Rectal smooth muscle tissue (tissue), 1 donor: Measurements from ENCODE around the gene ARHGAP28.
A peak's percentile ranks its signal among the peaks of the same experiment; 100 is the strongest.

Source experiments
- H3K27ac ChIP-seq: one replicate; pipeline ENCODE4 v1.7.0; 2013; ENCODE audit warnings: low read depth, low read length, inconsistent platforms
- H3K27me3 ChIP-seq: one replicate; pipeline ENCODE4 v1.7.0; 2013; ENCODE audit warnings: low read length; ENCODE audit not compliant: control insufficient read depth, insufficient read depth
- H3K36me3 ChIP-seq: one replicate; pipeline ENCODE4 v1.7.0; 2013; ENCODE audit warnings: low read length; ENCODE audit not compliant: control insufficient read depth, insufficient read depth
- H3K4me1 ChIP-seq: one replicate; pipeline ENCODE4 v1.7.0; 2013; ENCODE audit warnings: low read length; ENCODE audit not compliant: control insufficient read depth, insufficient read depth
- H3K4me3 ChIP-seq: one replicate; pipeline ENCODE4 v1.7.0; 2013; ENCODE audit warnings: low read length
- H3K9ac ChIP-seq: one replicate; pipeline ENCODE4 v1.7.0; 2013; ENCODE audit warnings: low read length

Gene ARHGAP28, protein sequence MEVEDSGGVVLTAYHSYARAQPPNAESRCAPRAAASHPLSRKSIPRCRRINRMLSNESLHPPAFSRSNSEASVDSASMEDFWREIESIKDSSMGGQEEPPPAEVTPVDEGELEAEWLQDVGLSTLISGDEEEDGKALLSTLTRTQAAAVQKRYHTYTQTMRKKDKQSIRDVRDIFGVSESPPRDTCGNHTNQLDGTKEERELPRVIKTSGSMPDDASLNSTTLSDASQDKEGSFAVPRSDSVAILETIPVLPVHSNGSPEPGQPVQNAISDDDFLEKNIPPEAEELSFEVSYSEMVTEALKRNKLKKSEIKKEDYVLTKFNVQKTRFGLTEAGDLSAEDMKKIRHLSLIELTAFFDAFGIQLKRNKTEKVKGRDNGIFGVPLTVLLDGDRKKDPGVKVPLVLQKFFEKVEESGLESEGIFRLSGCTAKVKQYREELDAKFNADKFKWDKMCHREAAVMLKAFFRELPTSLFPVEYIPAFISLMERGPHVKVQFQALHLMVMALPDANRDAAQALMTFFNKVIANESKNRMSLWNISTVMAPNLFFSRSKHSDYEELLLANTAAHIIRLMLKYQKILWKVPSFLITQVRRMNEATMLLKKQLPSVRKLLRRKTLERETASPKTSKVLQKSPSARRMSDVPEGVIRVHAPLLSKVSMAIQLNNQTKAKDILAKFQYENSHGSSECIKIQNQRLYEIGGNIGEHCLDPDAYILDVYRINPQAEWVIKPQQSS

DNA sequence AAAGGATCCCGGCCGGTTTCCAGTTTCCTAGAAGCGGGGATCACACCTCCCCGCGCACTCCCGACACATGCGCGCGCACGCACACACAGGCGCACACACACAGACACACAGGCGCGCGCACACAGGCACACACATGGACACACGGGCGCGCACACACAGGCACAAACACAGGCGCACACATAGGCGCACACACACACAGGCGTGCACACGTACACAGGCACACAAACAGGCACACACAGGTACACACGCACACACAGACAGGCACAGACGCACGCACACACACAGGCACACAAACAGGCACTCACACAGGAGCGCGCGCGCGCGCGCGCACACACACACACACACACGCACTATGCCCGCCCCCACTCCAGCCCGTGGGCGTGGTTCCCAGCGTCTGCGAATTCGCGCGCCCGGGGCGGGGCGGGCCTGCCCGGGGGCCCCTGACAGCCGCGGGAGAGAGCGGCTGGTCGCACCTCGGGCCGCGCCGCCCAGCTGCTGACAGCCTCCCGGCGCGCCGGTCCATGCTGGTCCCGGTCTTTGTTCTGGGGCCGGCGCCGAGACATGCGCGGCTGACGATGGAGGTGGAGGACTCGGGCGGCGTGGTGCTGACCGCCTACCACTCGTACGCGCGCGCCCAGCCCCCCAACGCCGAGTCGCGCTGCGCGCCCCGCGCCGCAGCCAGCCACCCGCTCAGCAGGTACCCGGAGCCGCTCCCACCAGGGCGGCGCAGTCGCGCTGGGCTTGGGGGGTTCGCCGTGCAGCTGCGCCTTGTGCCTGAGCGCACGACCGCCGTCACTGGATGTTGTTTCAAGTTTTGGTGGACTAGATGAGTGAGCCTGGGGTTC is at the start of gene ARHGAP28:
Gene ARHGAP28, plus strand, starts transcription at position 470 of the 845 bp plus-strand sequence. Its CDS starts 106 bp downstream, at position 576.
- Histone ChIP-seq H3K4me1 (peaks cover 3% of the 10 kb centered on the region), H3K36me3 (no peaks in the 10 kb centered on the region), H3K4me3 (peak within 1 kb of the TSS; percentile 87), H3K27ac (peak within 1 kb of the TSS; percentile 80), H3K27me3 (no peaks in the 10 kb centered on the region), H3K9ac (peak within 1 kb of the TSS; percentile 26)

DNA sequence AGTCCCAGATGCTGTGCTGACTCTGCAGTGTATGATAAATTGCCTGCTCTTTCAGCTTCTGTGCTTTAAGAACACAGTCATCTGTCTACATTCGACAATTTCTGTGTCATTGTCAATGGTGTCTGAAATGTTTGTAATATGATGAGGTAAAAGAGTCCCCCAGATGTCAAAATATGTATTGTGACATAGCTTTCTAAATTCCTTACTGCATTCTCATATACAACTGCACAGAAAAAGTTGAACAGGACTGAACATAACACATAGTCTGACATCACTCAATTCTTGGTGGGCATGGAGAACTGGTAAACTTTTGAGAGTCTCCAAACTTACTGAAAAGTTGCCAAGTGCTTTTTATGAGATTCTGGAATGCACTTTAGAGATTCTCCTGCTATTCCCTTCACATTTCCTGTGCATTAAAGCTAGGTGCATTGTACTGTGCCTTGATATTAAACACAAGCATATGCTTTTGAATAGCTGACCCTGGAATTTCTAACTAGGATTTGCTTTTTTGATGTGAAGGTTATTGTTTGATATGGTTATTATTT is 48.1 kb upstream of the ARHGAP28 start:
- Histone ChIP-seq H3K36me3 (no peaks in the 10 kb centered on the region), H3K27ac (no peak overlapping the region), H3K27me3 (no peaks in the 10 kb centered on the region), H3K4me3 (no peak overlapping the region), H3K9ac (no peak overlapping the region), H3K4me1 (no peaks in the 10 kb centered on the region)

DNA sequence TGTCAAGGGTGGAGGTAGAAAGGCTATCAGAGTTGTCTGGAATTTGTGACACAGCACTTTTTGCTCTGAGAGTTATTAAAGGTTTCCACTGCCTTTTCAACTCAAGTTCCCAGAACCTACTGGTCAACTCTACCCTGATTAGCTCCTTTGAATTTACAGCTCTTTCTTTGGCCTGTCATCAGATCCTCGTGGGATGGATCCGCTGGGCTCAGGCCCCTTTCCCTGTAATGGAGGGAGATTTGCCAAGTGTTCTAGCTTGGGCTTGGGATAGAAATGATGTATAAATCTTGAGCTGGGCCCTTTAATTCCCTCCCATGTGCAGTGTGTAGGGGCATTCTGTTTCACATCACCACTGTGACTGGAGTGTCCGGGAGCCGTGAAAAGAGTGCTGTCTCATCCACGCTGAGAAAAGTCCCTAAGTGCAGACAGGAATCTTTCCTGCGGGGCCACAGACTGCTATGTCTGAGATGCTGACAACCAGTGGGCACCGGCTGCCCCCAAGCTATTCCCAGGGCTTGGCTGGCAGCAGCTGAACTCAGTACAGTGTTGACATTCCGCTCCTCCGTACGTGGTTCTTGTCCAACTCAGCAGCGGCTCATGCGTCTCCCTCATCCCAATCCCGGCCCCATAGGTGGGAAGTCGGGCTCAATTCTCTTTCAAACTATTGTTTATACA is 46.9 kb upstream of the ARHGAP28 start:
- Histone ChIP-seq H3K27me3 (no peaks in the 10 kb centered on the region), H3K27ac (no peak overlapping the region), H3K4me1 (no peaks in the 10 kb centered on the region), H3K36me3 (no peaks in the 10 kb centered on the region), H3K9ac (no peak overlapping the region), H3K4me3 (no peak overlapping the region)

DNA sequence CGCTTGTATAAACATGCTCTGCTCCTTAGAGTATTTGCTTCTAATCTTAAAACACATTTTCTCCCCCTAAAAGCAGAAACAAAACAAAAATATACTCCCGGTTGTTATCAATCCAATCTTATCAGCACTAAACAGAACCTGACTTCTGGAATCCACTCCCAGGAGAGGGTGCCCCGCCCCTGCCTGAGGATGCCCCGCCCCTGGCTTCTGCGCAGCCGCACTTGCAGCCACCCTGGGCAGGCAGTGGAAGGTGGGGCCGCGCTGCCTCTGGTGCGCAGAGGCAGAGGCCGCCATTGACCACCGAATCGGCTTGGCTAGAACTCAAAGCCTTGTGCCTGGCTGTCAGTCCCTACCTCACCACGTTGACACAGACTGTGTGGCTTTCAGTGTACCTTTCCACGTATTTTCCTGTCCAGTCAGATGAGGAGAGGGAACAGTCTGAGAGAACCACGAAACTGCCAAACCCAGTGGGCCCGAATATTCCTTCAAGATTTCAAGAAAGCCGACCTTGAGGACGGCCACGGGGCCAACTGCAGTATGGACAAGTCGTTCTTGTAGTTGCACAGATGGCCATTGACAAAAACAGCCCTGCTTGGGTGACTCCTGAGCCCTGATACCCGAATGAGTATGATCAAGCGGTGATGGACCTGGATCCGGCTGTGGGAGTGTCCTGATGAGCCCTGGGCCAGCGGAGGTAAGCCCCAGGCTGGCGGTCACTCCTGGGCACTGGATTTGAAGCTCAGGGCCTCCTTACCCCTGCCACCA is 46.2 kb upstream of the ARHGAP28 start:
- Histone ChIP-seq H3K4me1 (no peaks in the 10 kb centered on the region), H3K36me3 (no peaks in the 10 kb centered on the region), H3K27me3 (no peaks in the 10 kb centered on the region), H3K9ac (no peak overlapping the region), H3K4me3 (no peak overlapping the region), H3K27ac (no peak overlapping the region)

DNA sequence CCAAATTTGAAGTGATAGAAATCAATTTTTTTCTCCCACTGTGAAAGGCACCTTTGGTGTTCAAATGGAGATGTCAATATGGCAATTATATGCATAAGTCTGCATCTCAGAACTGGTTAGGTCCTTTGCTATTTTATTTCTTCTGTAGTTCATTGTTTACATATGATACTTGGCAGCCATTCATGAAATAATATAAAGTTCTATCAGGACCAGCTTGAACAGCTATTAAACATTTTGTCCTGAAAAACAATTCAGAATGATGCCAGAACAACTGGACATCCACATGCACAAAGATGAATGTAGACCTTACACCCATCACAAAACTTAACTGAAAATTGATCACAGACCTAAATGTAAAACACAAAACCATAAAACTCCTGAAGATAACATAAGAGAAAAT is 41.8 kb upstream of the ARHGAP28 start:
- no peaks in the 10 kb centered on the region for H3K36me3 ChIP-seq
- no peaks in the 10 kb centered on the region for H3K27me3 ChIP-seq
- no peak overlapping the region for H3K4me3 ChIP-seq
- H3K9ac ChIP-seq = no peak overlapping the region
- H3K4me1 ChIP-seq = no peaks in the 10 kb centered on the region
- H3K27ac ChIP-seq = no peak overlapping the region

DNA sequence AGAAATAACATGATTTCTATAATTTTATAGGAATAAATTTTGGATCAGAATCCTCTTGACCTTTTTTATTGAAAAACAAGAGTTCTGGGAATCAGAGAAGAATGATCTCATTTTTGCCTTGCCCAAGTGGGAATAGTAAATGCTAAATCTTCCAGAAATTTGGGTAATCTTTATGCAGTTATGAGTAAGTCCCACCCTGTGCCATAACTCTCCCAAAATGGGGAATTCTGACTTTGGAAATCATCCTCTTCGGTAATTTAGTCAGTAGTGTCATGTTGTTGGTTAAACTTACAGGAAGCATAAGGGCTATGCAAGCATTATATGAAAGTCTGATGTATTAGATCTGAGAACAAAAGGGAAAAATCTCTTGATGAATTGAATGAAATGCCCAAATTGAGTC is 20.6 kb upstream of the ARHGAP28 start:
- H3K9ac ChIP-seq = no peak overlapping the region
- H3K27ac ChIP-seq = no peak overlapping the region
- H3K4me3 ChIP-seq = no peak overlapping the region

DNA sequence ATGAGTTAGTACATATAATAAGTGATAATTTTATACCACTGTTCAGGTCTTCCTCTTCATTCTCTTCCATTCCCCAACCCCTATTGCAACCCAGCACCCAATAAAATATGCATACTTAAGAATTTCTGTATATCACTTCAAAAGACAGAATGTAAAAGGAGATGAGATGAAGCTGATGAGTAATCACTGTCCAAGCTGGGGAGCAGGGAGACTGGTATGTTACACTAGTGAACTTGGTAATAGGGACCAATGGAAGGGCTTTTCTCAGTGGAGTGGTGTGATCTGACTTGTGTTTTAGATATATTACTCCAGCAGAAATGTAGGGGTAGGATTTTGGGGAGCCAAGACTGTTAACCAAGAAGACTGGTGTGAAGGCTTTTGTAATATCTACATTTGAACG is 18.0 kb upstream of the ARHGAP28 start:
- Histone ChIP-seq H3K27me3 (no peaks in the 10 kb centered on the region), H3K4me1 (no peaks in the 10 kb centered on the region), H3K9ac (no peak overlapping the region)

More for the DNA sequence above, 20.6 kb upstream of the ARHGAP28 start:
- no peaks in the 10 kb centered on the region for H3K4me1 ChIP-seq
- no peaks in the 10 kb centered on the region for H3K36me3 ChIP-seq
- H3K27me3 ChIP-seq = no peaks in the 10 kb centered on the region

DNA sequence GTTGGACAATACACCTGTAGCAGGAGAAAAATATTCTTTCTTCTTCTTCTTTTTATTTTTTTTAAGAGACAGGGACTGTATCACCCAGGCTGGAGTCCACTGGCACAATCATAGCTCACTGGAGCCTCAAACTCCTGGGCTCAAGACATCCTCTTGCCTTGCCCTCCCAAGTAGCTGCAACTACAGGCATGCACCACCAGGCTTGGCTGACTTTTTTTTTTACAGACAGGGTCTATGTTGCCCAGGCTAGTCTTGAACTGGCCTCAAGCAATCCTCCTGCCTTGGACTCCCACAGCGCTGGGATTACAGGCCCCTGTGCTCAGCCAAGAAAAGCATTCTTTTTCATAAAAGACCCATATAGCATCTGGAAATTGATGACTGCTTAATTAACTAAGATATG is 17.1 kb upstream of the ARHGAP28 start:
- Histone ChIP-seq H3K9ac (no peak overlapping the region), H3K27me3 (no peaks in the 10 kb centered on the region), H3K4me1 (no peaks in the 10 kb centered on the region), H3K4me3 (no peak overlapping the region), H3K27ac (no peak overlapping the region), H3K36me3 (no peaks in the 10 kb centered on the region)

More for the DNA sequence above, 18.0 kb upstream of the ARHGAP28 start:
- Histone ChIP-seq H3K36me3 (no peaks in the 10 kb centered on the region), H3K27ac (no peak overlapping the region), H3K4me3 (no peak overlapping the region)

DNA sequence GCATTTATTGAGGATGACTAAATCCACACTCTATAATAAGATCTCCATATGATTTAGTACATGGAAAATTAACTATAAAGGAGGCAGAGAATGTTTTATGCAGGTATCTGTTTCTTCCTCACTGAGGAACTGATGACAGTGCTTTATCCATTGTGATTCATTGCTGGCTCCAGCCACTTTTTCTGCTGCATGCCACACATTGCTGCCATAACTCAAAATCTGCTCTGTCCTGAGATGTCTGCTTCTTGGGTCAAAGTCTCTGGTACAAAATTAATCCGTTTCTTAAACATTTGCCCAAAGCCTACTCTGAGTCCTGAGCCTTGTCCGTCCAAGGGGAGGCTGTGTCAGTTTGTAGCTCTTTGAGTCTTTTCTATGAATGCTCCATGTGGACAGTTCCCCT is 15.5 kb upstream of the ARHGAP28 start:
- Histone ChIP-seq H3K4me3 (no peak overlapping the region), H3K36me3 (no peaks in the 10 kb centered on the region), H3K4me1 (no peaks in the 10 kb centered on the region), H3K27me3 (no peaks in the 10 kb centered on the region), H3K27ac (no peak overlapping the region), H3K9ac (no peak overlapping the region)

DNA sequence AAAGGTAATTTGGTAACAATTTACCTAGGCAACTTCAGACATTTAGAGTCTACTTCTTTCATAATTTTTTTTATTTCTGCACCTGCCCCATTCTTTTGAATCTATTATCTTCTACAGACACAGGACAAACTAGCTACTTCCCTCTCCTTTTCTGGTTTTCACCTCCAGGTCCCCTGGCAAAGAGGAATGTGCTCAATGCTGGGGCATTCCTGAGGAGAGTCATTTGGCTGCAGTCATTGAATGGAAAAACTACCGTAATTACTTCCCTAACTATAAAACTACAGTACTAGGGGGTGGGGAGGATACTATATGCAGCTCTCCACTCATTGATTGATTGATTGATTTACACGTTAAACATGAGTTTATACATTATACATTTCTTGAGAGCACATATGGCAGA is 11.2 kb upstream of the ARHGAP28 start:
- no peaks in the 10 kb centered on the region for H3K4me1 ChIP-seq
- H3K27ac ChIP-seq = no peak overlapping the region
- no peak overlapping the region for H3K4me3 ChIP-seq
- no peak overlapping the region for H3K9ac ChIP-seq
- no peaks in the 10 kb centered on the region for H3K27me3 ChIP-seq
- H3K36me3 ChIP-seq = no peaks in the 10 kb centered on the region

DNA sequence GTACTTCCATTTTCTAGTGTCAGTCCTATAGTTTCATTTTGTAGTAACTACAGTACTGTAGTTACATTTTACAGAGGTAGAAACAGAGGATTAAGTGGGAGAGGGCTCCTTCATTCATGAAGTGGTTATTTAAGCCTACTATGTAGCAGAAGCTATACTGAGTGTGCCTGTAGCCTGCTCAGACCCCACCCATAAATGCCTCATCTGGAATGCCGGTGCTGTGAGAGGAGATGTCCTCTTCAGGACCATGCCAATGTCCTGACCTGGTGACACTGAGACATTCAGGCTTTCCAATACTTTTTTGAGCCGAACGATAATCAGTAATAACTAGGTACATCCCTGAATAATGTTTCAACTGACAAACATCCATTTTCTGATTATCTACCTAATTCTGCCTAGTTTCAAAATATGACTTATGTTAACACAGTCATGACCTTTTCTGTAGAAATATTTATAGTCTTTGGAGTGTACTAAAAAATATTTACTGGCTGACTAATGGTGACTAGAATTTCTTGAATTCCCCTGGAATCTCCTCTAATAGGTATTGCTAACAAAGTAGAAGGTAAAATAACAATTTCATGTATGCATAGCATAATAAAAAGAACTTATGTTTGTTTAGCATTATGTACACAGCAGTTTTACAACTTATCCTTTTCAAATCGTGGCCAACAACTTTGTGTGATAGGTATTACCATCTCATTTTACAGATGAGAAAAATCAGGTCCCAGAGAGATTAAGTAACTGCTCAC is 10.2 kb upstream of the ARHGAP28 start:
- Histone ChIP-seq H3K36me3 (no peaks in the 10 kb centered on the region), H3K9ac (no peak overlapping the region), H3K27me3 (no peaks in the 10 kb centered on the region), H3K27ac (no peak overlapping the region), H3K4me3 (no peak overlapping the region), H3K4me1 (no peaks in the 10 kb centered on the region)
